Coronary artery (tissue), 2 donors: Measurements from ENCODE around the gene ZNF580.

Experiments used
- DNase-seq: peaks from one replicate; pipeline ENCODE4 v3.0.0-alpha.2; 2017; ENCODE audit warnings: low spot score
- H3K27ac ChIP-seq, 2 donors: fragments of 200-600 bp; sonication (generic); one replicate each; pipeline ENCODE4 v1.5.1; 2016 to 2019
- H3K4me3 ChIP-seq: fragments of 200-600 bp; sonication (generic); 2 replicates; pipeline ENCODE4 v1.5.1; 2016; ENCODE audit warnings: mild to moderate bottlenecking, moderate library complexity
- TF ChIP-seq, protein P1 (sequence below): fragments of 200-600 bp; sonication (generic); IDR thresholded peaks from one replicate; pipeline ENCODE4 v1.5.1; 2019; ENCODE audit warnings: antibody characterized with exemption

Gene ZNF580

DNA sequence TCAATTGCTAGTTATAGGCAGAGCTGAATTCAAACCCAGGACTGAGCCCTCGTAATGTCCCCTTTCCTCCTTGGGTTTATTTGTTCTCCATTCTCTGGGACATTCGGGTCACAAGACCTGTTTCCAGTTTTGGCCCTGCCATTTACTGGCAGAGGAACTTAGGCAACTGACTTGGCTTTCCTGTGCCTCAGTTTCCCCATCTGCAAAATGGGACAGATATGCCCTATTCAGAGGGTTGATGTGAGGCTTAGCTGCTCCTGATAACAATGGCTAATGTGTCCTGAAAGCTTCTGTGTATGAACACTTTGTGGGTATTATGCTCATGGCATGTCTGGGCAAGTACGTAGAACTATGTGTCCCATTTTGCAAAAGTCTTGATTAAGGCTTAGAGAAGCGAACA, 39.7 kb upstream of the ZNF580 start:
- peak overlapping the region; percentile 96 for H3K27ac ChIP-seq
- TF ChIP-seq, protein P1, sequence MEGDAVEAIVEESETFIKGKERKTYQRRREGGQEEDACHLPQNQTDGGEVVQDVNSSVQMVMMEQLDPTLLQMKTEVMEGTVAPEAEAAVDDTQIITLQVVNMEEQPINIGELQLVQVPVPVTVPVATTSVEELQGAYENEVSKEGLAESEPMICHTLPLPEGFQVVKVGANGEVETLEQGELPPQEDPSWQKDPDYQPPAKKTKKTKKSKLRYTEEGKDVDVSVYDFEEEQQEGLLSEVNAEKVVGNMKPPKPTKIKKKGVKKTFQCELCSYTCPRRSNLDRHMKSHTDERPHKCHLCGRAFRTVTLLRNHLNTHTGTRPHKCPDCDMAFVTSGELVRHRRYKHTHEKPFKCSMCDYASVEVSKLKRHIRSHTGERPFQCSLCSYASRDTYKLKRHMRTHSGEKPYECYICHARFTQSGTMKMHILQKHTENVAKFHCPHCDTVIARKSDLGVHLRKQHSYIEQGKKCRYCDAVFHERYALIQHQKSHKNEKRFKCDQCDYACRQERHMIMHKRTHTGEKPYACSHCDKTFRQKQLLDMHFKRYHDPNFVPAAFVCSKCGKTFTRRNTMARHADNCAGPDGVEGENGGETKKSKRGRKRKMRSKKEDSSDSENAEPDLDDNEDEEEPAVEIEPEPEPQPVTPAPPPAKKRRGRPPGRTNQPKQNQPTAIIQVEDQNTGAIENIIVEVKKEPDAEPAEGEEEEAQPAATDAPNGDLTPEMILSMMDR, result no peak
- peak overlapping the region; percentile 96 for H3K4me3 ChIP-seq

DNA sequence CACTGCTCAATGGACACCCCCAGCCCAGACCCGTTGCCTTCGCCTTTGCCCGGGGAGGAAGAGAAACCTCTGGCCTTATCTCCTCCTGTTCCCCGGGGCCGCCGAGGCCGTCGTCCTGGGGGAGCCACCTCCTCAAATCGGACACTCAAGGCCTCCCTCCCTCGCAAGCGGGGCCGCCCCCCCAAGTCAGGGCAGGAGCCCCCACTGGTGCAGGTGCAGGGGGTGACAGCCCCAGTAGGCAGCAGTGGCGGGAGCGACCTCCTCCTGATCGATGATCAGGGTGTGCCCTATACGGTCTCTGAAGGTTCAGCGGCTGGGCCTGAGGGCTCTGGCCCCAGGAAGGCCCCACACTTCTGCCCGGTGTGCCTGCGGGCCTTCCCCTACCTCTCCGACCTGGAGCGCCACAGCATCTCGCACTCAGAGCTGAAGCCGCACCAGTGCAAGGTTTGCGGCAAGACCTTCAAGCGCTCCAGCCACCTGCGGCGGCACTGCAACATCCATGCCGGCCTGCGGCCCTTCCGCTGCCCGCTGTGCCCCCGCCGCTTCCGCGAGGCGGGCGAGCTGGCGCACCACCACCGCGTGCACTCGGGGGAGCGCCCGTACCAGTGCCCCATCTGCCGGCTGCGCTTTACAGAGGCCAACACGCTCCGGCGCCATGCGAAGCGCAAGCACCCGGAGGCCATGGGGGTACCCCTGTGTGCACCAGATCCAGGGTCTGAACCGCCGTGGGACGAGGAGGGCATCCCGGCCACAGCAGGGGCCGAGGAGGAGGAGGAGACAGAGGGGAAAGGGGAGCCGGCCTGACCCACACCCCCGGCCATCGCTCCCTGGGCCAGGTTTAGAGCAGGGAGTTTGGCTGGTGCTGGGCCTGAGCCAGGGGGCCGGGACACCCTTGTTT, 38.4 kb upstream of the ZNF580 start:
- H3K27ac ChIP-seq, result no peak overlapping the region
- TF ChIP-seq, protein P1, result no peak
- no peak overlapping the region for H3K4me3 ChIP-seq
- no peak for DNase-seq

More for the DNA sequence above, 39.7 kb upstream of the ZNF580 start:
- DNase-seq, result no peak

DNA sequence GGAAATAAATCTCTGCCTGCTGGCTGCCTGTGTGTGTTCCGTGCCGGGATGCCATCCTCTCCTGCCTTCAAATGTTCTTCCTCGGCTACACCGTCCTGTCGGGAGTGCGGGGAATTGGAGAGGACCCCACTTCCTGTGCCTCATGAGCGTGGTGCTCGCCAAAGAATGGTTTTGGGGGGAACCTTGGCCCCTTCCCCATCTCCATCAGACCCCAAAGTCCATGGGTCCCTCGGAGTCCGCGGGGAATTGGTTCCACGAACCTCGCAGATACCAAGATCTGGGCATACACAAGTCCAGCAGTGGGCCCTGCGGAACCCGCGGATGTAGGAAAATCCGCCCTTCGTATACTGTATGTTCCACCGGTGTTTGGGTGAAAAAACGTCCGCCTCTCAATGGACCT, 37.7 kb upstream of the ZNF580 start:
- no peak overlapping the region for H3K4me3 ChIP-seq
- no peak for DNase-seq
- H3K27ac ChIP-seq, result no peak overlapping the region
- TF ChIP-seq, protein P1, result no peak

DNA sequence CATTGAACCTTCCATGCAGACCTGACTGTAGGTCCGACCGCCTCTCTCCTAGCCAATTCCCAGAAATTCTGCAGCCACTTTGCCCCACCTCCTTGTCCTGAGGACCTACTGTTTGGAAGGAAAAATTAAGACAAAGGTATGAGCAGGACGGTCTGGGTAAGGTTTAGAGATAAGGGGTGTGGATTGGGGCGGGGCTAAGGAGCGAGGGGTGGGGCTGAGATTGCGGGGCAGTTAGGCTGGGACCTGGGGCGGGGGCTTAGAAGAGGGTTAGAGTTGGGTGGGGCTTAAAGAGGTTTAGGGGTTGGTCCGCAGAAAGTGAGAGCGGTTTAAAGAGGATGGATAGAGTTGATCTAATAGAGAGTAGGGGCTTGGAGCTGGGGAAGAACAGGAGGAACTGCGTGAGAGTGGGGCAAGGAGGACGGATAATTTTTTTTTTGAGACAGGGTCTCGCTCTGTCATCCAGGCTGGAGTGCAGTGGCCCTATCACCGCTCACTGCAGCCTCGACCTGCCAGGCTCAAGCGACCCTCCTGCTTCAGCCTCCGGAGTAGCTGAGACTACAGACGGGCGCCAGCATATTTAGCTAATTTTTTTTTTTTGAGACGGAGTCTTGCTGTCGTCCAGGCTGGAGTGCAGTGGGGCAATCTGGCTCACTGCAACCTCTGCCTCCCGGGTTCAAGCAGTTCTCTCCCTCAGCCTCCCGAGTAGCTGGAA, 37.1 kb upstream of the ZNF580 start:
- TF ChIP-seq, protein P1, result no peak
- H3K27ac ChIP-seq, result peak overlapping the region in 1 of 2 donors; percentile 99
- H3K4me3 ChIP-seq, result no peak overlapping the region

DNA sequence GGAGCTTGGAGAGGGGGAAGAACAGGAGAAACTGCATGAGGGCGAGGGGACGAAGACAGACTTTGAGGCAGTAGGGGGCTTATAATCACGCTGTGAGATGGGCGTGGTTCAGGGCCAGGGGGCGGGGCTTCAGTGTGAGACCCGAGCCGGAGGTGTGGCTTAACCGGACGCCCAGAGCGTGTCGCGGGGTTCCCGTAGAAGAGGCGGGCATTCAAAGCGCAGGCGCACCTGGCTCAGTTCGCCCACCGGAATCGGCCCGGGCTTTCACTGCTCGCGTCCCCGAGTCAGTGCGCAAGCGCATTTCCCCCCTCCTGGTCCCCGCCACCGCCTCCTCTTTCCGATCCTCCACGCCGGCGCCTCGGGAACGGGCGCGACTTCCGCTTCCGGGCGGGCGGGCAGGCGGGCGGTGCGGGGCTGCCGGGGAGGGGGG, 35.6 kb upstream of the ZNF580 start:
- peak overlapping the region; percentile 97 for H3K4me3 ChIP-seq
- peak; percentile 97 for DNase-seq
- peak overlapping the region; percentile 91 to 99 for H3K27ac ChIP-seq
- TF ChIP-seq, protein P1, result no peak

More for the DNA sequence above, 37.1 kb upstream of the ZNF580 start:
- no peak for DNase-seq

DNA sequence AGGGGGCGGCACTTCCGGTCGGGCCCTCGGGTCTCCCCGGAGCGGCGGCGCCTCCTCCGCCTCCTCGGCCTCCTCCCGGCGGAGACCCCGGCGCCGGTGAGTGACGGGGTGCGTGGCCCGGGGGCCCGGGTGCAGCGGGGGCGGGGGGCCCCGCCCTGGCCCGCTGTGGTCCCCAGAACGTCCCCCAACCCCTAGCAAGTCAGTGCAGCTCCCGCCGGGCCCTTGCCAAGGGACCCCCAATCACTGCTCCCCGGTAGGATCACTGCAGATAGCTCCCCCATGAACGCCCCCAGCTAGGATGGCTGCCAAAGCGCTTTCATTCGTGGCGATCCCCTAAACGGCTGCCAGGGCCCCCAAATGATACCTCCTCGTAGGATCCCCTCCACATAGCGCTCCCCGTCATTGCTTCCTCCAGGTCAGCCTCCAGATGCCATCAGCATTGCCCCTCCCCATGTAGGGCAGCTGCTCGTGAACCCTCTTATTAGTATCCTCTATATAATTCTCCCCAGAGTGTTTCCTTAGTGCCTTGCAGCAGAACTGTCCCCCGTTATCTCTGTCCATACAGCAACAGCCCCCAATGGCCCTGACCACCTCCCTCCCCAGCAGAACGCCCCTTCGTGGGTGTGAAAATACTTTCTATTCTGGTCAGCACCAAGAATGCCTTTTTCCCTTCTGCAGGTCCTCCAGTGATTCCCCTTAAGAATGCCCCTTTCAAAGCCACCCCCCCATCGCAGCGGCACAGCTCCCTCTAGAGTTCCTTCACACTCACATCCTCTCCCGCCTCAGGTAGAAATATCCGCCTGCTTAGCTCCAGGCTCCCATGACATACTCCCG, 34.9 kb upstream of the ZNF580 start, which contains the start of gene ZNF865:
TSS of gene ZNF865 (plus strand) at position 11 of the 834 bp plus-strand sequence. CDS start 7,972 bp downstream, outside the sequence.
- peak; percentile 85 for DNase-seq
- Histone ChIP-seq H3K4me3 (peak within 1 kb of the TSS; percentile 97), H3K27ac (peak within 1 kb of the TSS; percentile 91 to 99)
- TF ChIP-seq, protein P1, result peak; percentile 19
